OCI-LY3 (cell line): ENCODE results near the gene TACC3.

ENCODE experiments used
- EZH2phosphoT487 ChIP-seq: fragments of 200-600 bp; shearing (Covaris generic); IDR thresholded peaks from 2 replicates; pipeline ENCODE4 v1.6.1; 2018; ENCODE audit warnings: antibody characterized with exemption, mixed run types, low read depth
- TF ChIP-seq, protein P1 (sequence below): fragments of 200-600, 300-600 bp; sonication (generic); IDR thresholded peaks from 2 replicates; pipeline ENCODE4 v1.5.1; 2014; ENCODE audit warnings: antibody characterized with exemption, low read length, low read depth

DNA sequence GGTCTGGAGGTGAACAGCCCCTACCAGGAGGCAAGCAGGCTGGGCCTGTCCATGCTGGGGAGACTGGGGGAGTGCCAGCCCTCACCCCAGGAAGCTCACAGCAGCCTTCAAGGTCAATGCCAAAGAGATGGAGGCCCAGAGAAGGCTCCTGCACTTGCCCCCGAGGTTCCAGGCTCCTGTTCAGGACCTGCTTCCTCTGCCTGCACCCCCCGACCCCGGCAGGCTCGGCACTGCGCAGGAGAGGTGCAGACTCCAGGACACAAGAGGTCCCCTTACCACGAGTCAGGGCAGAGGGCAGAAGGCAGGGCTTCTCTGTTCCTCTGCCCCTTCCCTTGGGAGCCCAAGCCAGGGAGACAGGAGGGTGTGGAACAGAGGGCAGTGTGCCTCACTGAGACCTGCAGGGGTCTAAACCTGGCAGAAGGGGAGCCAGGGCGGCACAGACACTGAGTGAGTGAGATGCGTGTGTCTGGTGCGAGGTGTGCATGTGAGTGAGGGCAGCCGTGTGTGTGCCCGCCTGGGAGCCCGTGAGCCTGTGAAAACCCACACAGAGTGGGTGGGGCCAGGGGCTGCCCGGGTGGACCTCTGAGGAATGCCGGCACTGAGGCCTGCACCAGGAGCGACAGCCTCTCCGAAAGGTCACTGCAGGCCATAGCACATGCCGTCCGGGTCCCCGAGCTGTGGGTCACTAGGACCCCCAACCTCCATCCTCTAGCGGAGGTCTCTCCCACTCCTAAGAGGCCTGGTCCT is 41.1 kb downstream of the TACC3 start:
- TF ChIP-seq, protein P1, sequence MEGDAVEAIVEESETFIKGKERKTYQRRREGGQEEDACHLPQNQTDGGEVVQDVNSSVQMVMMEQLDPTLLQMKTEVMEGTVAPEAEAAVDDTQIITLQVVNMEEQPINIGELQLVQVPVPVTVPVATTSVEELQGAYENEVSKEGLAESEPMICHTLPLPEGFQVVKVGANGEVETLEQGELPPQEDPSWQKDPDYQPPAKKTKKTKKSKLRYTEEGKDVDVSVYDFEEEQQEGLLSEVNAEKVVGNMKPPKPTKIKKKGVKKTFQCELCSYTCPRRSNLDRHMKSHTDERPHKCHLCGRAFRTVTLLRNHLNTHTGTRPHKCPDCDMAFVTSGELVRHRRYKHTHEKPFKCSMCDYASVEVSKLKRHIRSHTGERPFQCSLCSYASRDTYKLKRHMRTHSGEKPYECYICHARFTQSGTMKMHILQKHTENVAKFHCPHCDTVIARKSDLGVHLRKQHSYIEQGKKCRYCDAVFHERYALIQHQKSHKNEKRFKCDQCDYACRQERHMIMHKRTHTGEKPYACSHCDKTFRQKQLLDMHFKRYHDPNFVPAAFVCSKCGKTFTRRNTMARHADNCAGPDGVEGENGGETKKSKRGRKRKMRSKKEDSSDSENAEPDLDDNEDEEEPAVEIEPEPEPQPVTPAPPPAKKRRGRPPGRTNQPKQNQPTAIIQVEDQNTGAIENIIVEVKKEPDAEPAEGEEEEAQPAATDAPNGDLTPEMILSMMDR = no peak
- TF ChIP-seq EZH2phosphoT487 = no peak
